ENCODE measurements around the gene ASIC2.

DNA sequence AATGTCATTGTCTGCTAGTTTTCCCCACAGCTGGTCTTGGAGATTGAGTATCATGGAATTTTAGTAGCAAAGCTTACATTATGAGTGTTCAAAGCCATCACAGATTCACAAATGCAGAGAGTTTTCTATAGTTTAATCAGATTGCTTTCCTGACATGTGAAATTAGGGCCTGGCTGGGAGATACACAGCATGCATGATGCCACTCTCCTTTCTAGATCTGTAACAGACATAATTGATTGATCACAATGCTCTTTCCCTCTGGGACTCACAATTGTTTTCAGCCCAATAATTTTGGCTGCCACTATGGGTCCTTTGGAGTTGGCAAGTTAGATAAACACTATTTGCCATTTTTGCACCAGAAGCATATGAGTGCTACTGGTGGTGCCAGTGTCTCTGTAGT, 168.9 kb downstream of the ASIC2 start:
- TF ChIP-seq, protein P1, sequence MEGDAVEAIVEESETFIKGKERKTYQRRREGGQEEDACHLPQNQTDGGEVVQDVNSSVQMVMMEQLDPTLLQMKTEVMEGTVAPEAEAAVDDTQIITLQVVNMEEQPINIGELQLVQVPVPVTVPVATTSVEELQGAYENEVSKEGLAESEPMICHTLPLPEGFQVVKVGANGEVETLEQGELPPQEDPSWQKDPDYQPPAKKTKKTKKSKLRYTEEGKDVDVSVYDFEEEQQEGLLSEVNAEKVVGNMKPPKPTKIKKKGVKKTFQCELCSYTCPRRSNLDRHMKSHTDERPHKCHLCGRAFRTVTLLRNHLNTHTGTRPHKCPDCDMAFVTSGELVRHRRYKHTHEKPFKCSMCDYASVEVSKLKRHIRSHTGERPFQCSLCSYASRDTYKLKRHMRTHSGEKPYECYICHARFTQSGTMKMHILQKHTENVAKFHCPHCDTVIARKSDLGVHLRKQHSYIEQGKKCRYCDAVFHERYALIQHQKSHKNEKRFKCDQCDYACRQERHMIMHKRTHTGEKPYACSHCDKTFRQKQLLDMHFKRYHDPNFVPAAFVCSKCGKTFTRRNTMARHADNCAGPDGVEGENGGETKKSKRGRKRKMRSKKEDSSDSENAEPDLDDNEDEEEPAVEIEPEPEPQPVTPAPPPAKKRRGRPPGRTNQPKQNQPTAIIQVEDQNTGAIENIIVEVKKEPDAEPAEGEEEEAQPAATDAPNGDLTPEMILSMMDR (conservative IDR thresholded peaks at IDR 0.05; ENCODE audit: low read depth, low read length) = no peak
- TF ChIP-seq EZH2 (IDR thresholded peaks at IDR 0.05; ENCODE audit: low read length, unreplicated experiment) (no peak), EZH2phosphoT487 (IDR thresholded peaks at IDR 0.05; ENCODE audit: borderline replicate concordance, low read length) (no peak)
